Activated CD4-positive, alpha-beta T cell treated with anti-CD3 and anti-CD28 coated beads, Interleukin-2, amount 10 ng/mL, durations not matched to agents 24 days and 14 days (primary cell): Measurements from ENCODE around the gene C1QTNF2. TPM values are rescaled to one million over a fixed set of nuclear protein-coding genes. Genes with fewer than 3 reads are reported as not detected.
A peak's percentile ranks its signal among the peaks of the same experiment; 100 is the strongest.
"Not testable (repeated sequence)": the region's sequence is repeated elsewhere in the genome, so short reads cannot be mapped to it uniquely, and the experiment has no call there.

Experiments
- DNase-seq: peaks from one replicate; pipeline ENCODE4 v3.0.0; 2022
- H3K27ac Mint-ChIP-seq: one replicate; pipeline ENCODE4 v1.8.0; 2022; ENCODE audit warnings: mild to moderate bottlenecking, mixed read lengths
- H3K27me3 Mint-ChIP-seq: one replicate; pipeline ENCODE4 v1.8.0; 2022; ENCODE audit warnings: mixed read lengths
- H3K36me3 Mint-ChIP-seq: one replicate; pipeline ENCODE4 v1.8.0; 2022; ENCODE audit warnings: low read depth, mild to moderate bottlenecking, mixed read lengths
- H3K4me1 Mint-ChIP-seq: one replicate; pipeline ENCODE4 v1.8.0; 2021; ENCODE audit warnings: mixed read lengths
- H3K4me3 Mint-ChIP-seq: one replicate; pipeline ENCODE4 v1.8.0; 2022; ENCODE audit warnings: mild to moderate bottlenecking, moderate library complexity, mixed read lengths
- H3K9me3 Mint-ChIP-seq: one replicate; pipeline ENCODE4 v1.8.0; 2021; ENCODE audit warnings: mixed read lengths
- intact Hi-C: fragments of 100-400 bp; cut with micrococcal nuclease; formaldehyde crosslinking; loops from one replicate; pipeline ENCODE4 v1.15.1; 2023
- total RNA-seq: library from RNA; stranded (reverse); gene quantifications from 2 replicates; pipeline ENCODE4 v1.2.3, GENCODE V29; 2022

The C1QTNF2 gene
- total RNA-seq, 1 donor from 2014 or later: not detected

- intact Hi-C loops: no loop called here
- Mint-ChIP-seq H3K27me3 (no peaks in the 10 kb centered on the region), H3K27ac (no peak overlapping the region), H3K4me1 (no peaks in the 10 kb centered on the region), H3K9me3 (no peaks in the 10 kb centered on the region), H3K36me3 (no peaks in the 10 kb centered on the region), H3K4me3 (no peak overlapping the region)
- DNase-seq: no peak
Observed at GRCh38 chr5:160347448-160347847, 23.0 kb downstream of the C1QTNF2 start.

DNA sequence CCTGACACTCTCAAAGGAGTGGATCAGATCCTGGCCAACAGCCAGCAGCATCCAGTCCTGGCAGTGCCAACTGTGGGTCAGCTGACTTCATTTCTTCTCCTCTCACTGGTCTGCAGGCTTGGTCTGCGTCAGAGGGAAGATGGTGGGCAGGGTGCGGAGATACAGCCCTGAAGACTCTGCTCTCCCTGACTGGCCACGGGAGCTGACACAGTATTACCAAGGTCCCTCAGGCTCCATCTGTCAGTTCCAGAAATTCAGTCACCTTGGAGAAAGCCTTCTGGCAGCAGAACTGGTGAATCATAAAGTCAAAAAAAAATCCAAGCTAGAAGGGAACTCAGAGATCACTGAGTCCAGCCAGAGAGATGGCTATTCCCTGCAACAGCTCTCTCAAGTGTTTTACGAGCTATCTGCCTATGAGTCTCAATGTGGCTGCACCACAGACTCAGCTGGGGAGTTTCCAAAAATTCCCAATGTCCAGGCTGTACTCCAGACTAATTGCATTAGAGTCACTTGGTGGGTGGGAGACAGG, 27.9 kb downstream of the C1QTNF2 start:
- Mint-ChIP-seq H3K4me1 (peaks cover 2% of the 10 kb centered on the region), H3K9me3 (no peaks in the 10 kb centered on the region), H3K4me3 (no peak overlapping the region), H3K36me3 (no peaks in the 10 kb centered on the region), H3K27ac (no peak overlapping the region), H3K27me3 (no peaks in the 10 kb centered on the region)
- no peak for DNase-seq
- intact Hi-C loops: no loop called here

GRCh38 chr5:160341309-160341870, 29.0 kb downstream of the C1QTNF2 start:
- Mint-ChIP-seq H3K9me3 (no peaks in the 10 kb centered on the region), H3K27me3 (no peaks in the 10 kb centered on the region), H3K27ac (no peak overlapping the region), H3K4me1 (peaks cover 2% of the 10 kb centered on the region), H3K36me3 (no peaks in the 10 kb centered on the region), H3K4me3 (no peak overlapping the region)
- intact Hi-C loops: no loop called here
- no peak for DNase-seq

- H3K27me3 Mint-ChIP-seq, DNase-seq, H3K9me3 Mint-ChIP-seq, H3K4me3 Mint-ChIP-seq, H3K4me1 Mint-ChIP-seq, H3K36me3 Mint-ChIP-seq, intact Hi-C loops, H3K27ac Mint-ChIP-seq: not testable (repeated sequence)
Observed at GRCh38 chr5:160340513-160340912, 29.9 kb downstream of the C1QTNF2 start.

DNA sequence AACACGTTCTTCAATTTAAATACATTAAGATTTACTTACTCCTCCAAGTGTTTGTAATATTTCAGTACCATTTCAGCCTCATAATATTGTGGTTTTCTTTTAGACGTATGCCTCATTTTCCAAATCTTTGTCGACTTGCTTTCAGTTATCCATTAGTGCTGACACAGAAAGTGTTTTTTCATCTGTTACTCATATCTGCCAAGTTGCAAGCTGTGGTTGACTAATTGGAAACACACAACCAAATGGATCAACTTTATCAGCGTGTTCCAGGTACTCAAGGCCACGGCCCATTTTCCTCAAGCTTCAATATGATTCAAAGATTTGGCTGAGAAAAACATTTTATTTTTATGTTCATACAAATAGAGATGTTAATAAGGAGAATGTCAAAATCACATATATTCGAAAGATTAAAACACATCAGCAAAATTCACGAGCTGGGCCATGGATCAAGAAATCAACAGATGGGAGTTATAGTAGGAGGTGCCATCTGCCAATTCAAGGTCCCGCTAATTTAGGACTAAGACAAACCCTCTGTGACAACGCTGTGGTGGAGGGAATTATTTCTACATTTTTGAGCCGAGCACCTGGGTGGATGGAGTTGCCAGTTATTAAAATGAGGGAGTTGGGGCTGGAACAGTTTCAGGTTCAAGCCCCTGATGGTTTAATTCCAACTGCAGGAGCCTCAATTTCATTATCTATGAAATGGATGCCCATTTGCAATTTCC, 30.9 kb downstream of the C1QTNF2 start:
- H3K36me3 Mint-ChIP-seq: no peaks in the 10 kb centered on the region

DNA sequence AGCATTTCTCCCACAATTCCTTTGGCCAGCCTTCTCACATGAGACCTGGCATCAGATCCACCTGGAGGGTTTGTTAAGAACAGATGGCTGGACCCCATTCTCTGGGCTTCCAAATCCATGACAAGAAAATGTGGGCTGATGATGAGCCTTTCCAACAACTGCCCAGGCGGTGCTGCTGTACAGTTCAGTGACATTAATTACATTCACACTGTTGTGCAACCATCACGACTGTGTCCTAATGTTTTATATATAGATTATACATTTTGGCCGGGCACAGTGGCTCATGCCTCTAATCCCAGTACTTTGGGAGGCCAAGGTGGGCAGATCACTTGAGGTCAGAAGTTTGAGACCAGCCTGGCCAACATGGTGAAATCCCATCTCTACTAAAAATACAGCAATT, 35.7 kb downstream of the C1QTNF2 start:
- DNase-seq, H3K36me3 Mint-ChIP-seq, H3K4me3 Mint-ChIP-seq, H3K4me1 Mint-ChIP-seq, H3K27me3 Mint-ChIP-seq, H3K9me3 Mint-ChIP-seq, intact Hi-C loops, H3K27ac Mint-ChIP-seq: not testable (repeated sequence)

More for the DNA sequence above, 30.9 kb downstream of the C1QTNF2 start:
- DNase-seq: no peak
- Mint-ChIP-seq H3K9me3 (no peaks in the 10 kb centered on the region), H3K4me1 (peaks cover 2% of the 10 kb centered on the region), H3K4me3 (no peak overlapping the region), H3K27ac (no peak overlapping the region), H3K27me3 (no peaks in the 10 kb centered on the region)
- intact Hi-C loops: no loop called here

GRCh38 chr5:160333721-160334120, 36.7 kb downstream of the C1QTNF2 start:
- Mint-ChIP-seq H3K27me3 (no peaks in the 10 kb centered on the region), H3K27ac (no peak overlapping the region), H3K4me3 (no peak overlapping the region), H3K36me3 (no peaks in the 10 kb centered on the region), H3K9me3 (no peaks in the 10 kb centered on the region), H3K4me1 (peaks cover 7% of the 10 kb centered on the region)
- DNase-seq: no peak
- intact Hi-C loops: no loop called here

DNA sequence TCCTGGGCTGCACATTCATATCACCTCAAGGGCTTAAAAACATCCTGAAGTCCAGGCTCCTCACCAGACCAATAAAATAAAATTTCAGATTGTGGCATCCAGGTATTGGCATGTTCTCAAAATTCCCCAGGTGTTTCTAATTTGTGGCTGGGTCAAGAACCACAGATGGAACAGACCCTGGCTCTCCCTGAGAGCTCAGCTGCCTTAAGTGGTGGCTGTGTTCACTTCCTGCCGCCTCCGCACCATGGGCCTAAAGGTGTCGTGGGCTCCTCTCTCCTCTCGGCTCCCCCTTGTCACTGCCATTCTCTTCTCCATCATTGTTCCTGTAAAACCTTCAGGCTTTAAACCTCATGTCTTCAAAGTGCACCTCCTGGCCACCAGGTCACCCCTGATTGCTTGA, 40.2 kb downstream of the C1QTNF2 start:
- no peak overlapping the region for H3K4me3 Mint-ChIP-seq
- H3K27ac Mint-ChIP-seq: peak overlapping the region; percentile 39
- intact Hi-C loops: no loop called here
- no peaks in the 10 kb centered on the region for H3K36me3 Mint-ChIP-seq
- H3K9me3 Mint-ChIP-seq: no peaks in the 10 kb centered on the region
- peaks cover 3% of the 10 kb centered on the region for H3K27me3 Mint-ChIP-seq
- no peak for DNase-seq
- peaks cover 7% of the 10 kb centered on the region for H3K4me1 Mint-ChIP-seq

DNA sequence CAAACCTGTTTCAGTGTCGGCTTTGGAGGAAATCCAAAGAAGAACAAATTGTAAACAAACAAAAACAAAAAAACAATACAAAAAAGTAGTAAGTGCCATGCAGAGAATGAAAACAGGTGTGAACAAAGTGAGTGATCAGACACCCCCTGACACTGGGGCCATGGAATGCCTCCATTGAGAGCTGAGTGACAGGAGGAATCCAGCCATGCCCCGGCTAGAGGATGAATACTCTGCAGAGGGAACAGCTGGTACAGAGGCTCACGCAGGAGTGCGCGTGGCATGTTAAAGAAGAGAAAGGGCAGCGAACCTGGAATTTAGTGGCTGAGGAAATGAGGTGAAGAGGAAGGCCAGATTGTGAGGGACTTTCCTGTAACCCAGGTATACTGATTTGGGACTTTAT, 42.6 kb downstream of the C1QTNF2 start:
- Mint-ChIP-seq H3K4me1 (peaks cover 7% of the 10 kb centered on the region), H3K27ac (no peak overlapping the region), H3K36me3 (no peaks in the 10 kb centered on the region)

GRCh38 chr5:160326981-160327380, 43.4 kb downstream of the C1QTNF2 start:
- intact Hi-C loops: no loop called here
- DNase-seq: no peak
- H3K4me1 Mint-ChIP-seq: peaks cover 7% of the 10 kb centered on the region
- no peak overlapping the region for H3K4me3 Mint-ChIP-seq
- no peak overlapping the region for H3K27ac Mint-ChIP-seq
- H3K9me3 Mint-ChIP-seq: no peaks in the 10 kb centered on the region
- H3K27me3 Mint-ChIP-seq: peaks cover 3% of the 10 kb centered on the region
- no peaks in the 10 kb centered on the region for H3K36me3 Mint-ChIP-seq

More for the DNA sequence above, 42.6 kb downstream of the C1QTNF2 start:
- DNase-seq: no peak
- intact Hi-C loops: no loop called here
- Mint-ChIP-seq H3K4me3 (no peak overlapping the region), H3K27me3 (peaks cover 3% of the 10 kb centered on the region), H3K9me3 (no peaks in the 10 kb centered on the region)

DNA sequence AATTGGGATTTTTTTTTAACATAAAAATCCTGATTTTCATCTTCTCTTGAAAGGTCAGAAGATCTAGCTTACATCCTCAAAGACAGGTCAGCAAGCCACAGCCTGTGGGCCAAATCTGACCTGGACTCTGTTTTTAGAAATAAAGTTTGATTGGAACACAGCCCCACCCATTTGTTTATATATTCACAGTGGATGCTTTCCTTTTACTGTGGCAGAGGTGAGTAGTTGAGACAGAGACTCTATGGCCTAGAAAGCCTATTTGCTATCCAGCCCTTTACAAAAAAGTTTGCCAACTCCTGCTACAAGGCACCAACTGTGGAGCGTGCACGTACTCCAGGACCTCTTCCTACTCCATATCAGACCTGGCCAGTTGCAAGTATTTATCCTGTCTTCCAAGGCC, 44.7 kb downstream of the C1QTNF2 start:
- H3K27ac Mint-ChIP-seq: no peak overlapping the region
- peaks cover 3% of the 10 kb centered on the region for H3K27me3 Mint-ChIP-seq
- H3K4me3 Mint-ChIP-seq: no peak overlapping the region
- H3K4me1 Mint-ChIP-seq: peaks cover 7% of the 10 kb centered on the region
- intact Hi-C loops: no loop called here
- DNase-seq: no peak
- no peaks in the 10 kb centered on the region for H3K9me3 Mint-ChIP-seq
- no peaks in the 10 kb centered on the region for H3K36me3 Mint-ChIP-seq

DNA sequence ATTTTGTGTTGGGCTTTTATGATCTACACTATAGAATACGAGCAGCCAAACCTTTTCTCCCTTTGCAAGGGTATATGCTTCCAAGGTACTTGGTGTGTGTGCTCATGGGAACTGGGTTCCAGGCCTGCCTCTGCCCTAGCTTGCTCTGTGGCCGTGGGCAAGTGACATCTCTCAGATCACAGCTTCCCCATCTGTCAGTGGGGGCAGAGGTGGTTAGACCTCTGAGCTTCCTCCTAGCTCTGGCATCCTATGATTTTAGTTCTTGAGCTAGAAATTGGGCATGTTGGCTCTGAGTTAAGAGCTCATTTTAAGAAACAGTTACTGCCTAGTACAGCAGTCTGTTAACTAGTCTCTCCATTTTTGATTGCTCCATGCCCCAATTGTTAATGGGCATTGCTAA, 45.5 kb downstream of the C1QTNF2 start:
- Mint-ChIP-seq H3K27ac (no peak overlapping the region), H3K27me3 (peaks cover 4% of the 10 kb centered on the region), H3K36me3 (no peaks in the 10 kb centered on the region), H3K4me3 (no peak overlapping the region), H3K9me3 (no peaks in the 10 kb centered on the region), H3K4me1 (no peaks in the 10 kb centered on the region)
- intact Hi-C loops: no loop called here
- no peak for DNase-seq

GRCh38 chr5:160318409-160318808, 52.0 kb downstream of the C1QTNF2 start:
- peaks cover 32% of the 10 kb centered on the region for H3K27me3 Mint-ChIP-seq
- H3K4me3 Mint-ChIP-seq: no peak overlapping the region
- peaks cover 2% of the 10 kb centered on the region for H3K4me1 Mint-ChIP-seq
- H3K9me3 Mint-ChIP-seq: no peaks in the 10 kb centered on the region
- no peak for DNase-seq
- H3K36me3 Mint-ChIP-seq: no peaks in the 10 kb centered on the region
- intact Hi-C loops: no loop called here
- H3K27ac Mint-ChIP-seq: no peak overlapping the region

DNA sequence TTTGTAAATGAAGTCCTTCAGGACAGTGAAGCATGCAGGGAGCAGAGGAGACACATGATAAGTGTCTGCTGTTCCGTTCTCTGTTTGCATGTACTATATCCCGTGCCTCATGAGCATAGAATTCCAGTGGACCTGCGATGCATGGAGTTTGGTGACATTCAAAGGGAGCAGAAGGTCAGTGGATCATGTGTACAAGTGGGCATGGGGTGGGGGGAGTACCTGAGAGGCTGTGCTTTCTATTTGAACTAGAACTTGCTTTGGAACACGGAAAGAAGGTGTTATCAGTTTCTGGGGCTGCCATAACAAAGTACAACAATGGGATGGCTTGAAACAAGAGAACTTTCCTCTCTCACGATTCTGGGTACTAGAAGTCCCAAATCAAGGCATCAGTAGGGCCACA, 53.0 kb downstream of the C1QTNF2 start:
- Mint-ChIP-seq H3K9me3 (no peaks in the 10 kb centered on the region), H3K4me3 (no peak overlapping the region), H3K36me3 (no peaks in the 10 kb centered on the region), H3K27ac (no peak overlapping the region), H3K4me1 (peaks cover 7% of the 10 kb centered on the region), H3K27me3 (peaks cover 41% of the 10 kb centered on the region)
- intact Hi-C loops: no loop called here
- DNase-seq: no peak
